GM21619 (cell line): ENCODE results near the gene CLIC4.

Source experiments
- ATAC-seq: cut with Tn5 transposase; IDR thresholded peaks from one replicate; pipeline ENCODE4 v1.9.1; 2021; ENCODE audit not compliant: unreplicated experiment

Gene CLIC4

DNA sequence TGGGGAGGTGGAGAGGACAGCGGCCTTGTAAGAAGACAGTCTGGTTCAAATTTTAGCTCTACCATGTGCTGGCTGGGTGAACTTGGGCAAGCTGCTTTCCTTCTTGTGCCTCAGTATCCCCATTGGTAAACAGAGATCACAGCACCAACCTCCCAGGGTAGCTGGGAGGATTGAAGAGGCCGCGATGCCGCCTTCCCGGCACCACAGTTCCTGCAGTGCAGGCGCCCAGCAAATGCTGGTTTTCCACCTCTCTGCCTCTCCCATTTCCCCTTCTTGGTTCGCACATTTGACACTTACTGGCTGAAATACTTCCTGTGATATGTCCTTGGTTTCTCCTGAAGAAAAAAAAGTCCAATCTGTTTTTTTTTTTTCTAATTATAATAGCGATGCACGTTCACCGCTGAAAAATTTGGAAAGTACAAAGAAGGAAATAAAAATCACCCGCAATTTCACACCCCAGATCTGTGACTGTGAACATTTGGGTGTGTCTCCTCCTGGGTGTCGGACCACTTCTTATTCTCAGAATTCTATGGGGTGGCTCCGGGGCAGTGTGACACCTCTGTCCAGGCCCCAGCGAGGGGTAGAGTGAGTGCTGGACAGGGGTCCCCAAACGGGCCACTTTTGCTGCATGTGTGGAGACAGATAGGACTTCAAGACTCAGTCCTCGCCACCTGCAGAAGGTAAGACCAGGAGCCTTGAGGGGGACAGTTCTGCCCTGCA, 111.7 kb downstream of the CLIC4 start:
- ATAC-seq, result no peak

DNA sequence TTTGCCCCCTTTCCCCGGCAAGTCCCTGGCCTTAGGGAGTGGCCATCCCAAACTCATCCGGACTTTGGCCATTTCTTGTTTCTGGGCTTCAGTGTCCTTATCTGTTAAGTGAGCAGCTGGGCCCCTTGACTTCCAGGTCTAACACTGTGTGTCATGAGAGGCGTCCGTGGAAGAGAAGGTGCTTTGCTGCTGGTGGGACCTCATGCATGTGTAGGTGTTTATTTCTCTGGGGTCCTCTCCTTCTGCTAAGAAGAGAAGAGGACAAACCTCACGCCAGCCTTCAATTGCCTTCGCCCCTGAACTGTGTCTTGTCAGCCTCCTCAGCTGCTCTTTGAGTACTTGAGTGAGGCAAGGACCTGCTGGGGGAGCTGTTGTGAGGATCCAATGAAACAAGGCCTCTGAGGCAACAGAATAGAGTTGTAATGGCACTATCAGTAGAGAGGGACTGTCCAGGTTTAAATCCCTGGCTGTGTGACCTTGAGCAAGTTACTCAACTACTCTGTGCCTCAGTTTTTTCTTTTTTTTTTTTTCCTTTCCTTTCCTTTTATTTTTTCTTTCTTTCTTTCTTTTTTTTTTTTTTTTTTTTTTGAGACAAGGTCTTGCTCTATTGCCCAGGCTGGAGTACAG, 112.4 kb downstream of the CLIC4 start:
- no peak for ATAC-seq

- ATAC-seq, result no peak
Measured at GRCh38 chr1:24858277-24858676, 113.0 kb downstream of the CLIC4 start.

DNA sequence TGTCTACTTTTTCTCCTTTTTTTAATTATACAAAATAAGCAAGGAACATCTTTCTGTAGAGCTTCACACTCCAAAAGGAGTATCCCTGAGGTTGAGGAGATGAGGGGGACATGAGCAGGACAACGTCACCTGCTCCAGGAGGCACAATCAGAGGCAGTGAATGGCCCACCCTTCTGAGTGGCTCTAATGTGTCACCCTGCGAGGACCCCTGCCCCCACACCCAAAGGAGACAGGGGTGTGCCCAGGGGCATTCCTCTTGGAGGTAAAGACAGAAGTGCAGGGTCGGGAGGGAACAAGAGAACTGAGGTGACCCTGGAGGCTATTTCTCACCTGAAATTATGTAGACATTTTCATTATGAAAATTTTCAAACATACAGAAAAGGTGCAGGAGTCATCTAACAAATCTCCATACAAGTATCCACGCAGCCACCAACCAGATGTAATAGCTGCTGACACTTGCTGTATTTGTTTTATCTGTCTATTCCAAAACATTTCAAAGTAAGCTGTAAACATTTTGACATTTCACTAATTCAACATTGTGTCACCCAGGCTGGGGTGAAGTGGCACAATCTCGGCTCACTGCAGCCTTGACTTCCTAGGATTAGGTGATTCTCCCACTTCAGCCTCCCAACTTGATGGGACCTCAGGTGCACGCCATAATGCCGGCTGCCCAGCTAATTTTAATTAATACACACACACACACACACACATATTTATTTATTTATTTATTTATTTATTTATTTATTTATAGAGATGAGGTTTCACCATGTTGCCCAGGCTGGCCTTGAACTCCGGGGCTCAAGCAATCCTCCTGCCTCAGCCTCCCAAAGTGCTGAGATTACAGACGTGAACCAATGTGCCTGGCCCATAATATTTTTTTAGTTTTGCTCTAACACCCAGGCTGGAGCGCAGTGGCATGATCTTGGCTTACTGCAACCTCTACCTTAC, 114.1 kb downstream of the CLIC4 start:
- ATAC-seq, result no peak

- no peak for ATAC-seq
Measured at GRCh38 chr1:24860841-24861240, 115.6 kb downstream of the CLIC4 start.

- ATAC-seq, result no peak
Measured at GRCh38 chr1:24861821-24862727, 116.8 kb downstream of the CLIC4 start.

GRCh38 chr1:24862775-24863483, 117.7 kb downstream of the CLIC4 start:
- ATAC-seq, result no peak

DNA sequence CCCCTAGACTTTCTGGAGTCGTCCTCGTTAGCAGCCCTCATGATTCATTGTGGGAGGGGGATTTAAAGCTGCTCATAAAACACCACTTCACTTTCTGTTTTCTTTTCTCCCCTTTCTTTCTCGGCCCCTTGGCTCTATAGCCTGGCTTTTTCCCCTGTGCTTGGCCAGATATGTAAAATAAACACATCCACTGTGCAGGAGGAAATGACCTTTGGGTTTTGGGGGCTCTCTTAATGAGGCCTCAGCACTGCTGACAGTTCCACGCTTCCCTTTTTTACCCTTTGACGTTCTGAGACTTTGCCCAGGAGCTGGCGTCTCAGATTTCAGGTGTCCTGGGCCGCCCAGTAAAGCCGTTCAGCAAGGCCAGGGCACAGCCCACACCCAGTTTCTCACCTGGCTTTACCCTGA, 119.1 kb downstream of the CLIC4 start:
- no peak for ATAC-seq

GRCh38 chr1:24865168-24865567, 119.9 kb downstream of the CLIC4 start:
- ATAC-seq, result no peak

DNA sequence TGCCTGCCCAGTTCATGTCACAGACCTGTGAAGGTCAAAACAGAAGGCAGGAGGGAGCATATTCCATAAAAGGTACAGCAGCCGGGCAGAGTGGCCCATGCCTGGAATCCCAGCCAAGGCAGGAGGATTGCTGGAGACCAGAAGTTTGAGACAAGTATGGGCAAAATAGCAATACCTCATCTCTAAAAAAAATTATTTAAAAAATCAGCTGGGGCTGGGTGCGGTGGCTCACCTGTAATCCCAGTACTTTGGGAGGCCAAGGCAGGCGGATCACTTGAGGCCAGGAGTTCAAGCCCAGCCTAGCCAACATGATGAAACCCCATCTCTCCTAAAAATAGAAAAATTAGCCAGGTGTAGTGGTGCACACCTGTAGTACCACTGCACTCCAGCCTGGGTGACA, 120.3 kb downstream of the CLIC4 start:
- ATAC-seq, result no peak

- ATAC-seq, result no peak
Measured at GRCh38 chr1:24866211-24867083, 121.2 kb downstream of the CLIC4 start.

GRCh38 chr1:24867084-24867870, 122.0 kb downstream of the CLIC4 start:
- ATAC-seq, result no peak

- no peak for ATAC-seq
Measured at GRCh38 chr1:24868016-24868875, 123.0 kb downstream of the CLIC4 start.

DNA sequence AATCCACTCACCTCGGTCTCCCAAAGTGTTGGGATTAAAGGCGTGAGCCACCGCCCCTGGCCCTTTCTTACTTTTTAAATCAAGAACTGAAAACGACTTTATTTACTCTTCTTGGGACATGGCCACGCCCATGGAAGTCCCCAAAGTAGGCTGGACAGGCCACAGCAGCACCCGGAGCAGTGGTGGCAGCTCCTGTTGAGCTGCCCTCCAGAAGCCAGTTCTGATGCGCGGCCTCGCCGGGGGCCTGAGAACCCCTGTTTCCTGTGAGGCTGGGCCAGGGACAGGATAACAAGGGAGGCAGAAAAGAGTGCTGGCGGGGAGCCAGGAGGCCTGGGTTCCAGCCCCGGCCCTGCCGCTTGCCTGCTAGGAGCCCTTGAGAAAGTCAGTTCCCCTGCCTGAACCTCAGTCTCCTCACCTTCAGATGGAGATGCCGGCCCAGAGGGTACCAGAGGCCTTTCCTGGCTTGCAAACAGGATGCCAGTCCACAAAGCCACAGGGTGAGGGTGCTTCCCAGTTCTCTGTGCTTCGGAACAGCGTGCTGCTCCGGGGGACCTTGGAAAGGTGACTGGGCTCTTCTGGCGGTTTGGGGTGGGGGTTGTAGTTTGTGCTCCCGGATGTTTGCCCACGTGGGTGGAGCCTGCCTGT, 125.4 kb downstream of the CLIC4 start:
- no peak for ATAC-seq

GRCh38 chr1:24871306-24871901, 126.2 kb downstream of the CLIC4 start:
- ATAC-seq, result no peak

- no peak for ATAC-seq
Measured at GRCh38 chr1:24872061-24872850, 127.0 kb downstream of the CLIC4 start.
